HG03108 (cell line): ENCODE results near the gene TAF9B.
"Not testable (repeated sequence)": the region's sequence is repeated elsewhere in the genome, so short reads cannot be mapped to it uniquely, and the experiment has no call there.

ENCODE experiments used
- ATAC-seq: cut with Tn5 transposase; IDR thresholded peaks from one replicate; pipeline ENCODE4 v1.9.1; 2021; ENCODE audit warnings: moderate library complexity; ENCODE audit not compliant: unreplicated experiment

The TAF9B gene

GRCh38 chrX:78116766-78117165 lies 22.7 kb downstream of the TAF9B start:
- ATAC-seq, result no peak

DNA sequence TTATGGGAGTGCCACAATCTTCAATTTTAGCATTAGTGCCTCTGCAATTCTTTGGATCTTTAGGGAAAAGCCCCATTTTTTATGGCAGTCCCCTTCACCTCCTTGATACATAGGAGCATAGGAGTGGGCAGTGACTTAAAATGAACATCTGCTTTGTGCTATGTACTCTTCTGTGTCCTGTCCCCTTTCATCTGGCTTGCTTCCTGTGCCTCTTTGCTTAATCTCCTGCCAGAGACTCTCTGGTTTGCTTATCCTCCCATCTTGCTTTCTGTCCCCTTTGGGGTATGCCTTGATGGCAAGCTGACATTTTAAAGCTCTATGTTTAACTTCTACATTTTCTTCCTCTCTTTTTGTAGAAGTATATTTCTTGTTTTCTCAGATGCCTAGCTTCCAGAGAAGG lies 23.1 kb downstream of the TAF9B start:
- no peak for ATAC-seq

DNA sequence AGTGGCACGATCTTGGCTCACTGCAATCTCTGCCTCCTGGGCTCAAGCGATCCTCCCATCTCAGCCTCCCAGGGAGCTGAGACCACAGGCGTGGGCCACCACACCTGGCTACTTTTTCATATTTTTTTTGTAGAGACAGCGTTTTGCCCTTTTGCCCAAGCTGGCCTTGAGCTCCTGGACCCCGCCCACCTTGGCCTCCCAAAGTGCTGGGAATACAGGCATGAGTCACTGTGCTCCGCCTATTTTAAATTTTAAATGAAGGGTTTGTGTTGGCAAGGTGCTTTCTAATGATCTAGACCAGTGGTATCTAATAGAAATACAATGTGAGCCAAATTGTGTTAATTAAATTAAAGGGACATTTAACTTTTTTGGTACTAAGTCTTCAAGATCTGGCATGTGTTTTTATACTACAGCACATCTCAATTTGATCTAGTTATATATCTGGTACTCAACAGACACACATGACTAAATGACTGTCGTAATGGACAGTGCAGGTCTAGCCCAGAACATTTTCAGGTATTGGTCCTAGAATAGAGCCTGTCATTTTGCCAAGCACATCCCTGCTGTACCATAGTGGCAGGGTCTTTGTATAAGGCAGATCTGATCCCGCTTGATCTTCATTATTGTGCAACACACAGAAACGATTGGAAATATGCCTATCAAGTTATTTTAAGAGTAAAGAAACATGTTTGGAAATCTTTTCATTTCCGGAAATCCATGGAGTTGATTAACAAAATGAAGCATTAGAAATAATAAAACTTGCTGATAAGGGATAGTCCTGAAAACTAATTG lies 28.1 kb downstream of the TAF9B start:
- ATAC-seq, result no peak

GRCh38 chrX:78109458-78109857 lies 30.0 kb downstream of the TAF9B start:
- ATAC-seq, result no peak

GRCh38 chrX:78106651-78106986 lies 32.8 kb downstream of the TAF9B start:
- no peak for ATAC-seq

- ATAC-seq, result no peak
Observed at GRCh38 chrX:78105944-78106650, 33.4 kb downstream of the TAF9B start.

GRCh38 chrX:78104447-78105176 lies 34.8 kb downstream of the TAF9B start:
- ATAC-seq, result no peak

GRCh38 chrX:78103623-78104446 lies 35.6 kb downstream of the TAF9B start, which contains the start of gene PGK1:
Gene PGK1 (plus strand): TSS chrX:78104248. CDS start chrX:78104341, 93 bp downstream.
- ATAC-seq, result peak; percentile 95

DNA sequence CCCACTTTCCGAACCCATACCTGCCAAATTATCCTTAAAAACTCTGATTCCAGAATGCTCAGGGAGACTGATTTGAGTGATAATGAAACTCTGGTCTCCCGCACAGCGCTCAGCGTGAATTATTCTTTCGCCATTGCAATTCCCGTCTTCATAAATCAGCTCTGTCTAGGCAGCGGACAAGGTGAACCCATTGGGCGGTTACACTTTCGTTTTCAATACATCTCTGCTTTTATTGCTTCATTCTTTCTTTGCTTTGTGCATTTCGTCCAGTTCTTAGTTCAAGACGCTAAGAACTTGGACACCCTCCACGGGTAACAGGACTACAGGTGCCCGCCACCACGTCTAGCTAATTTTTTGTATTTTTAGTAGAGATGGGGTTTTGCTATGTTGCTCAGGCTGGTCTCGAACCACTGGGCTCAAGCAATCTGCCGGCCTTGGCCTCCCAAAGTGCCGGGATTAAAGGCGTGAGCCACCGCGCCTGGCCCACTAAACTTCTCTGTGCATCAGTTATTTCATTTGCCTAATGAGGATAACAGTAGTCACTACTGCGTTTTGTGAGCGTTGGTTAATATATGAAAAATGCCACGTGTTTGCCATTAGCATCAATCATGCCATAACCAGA lies 36.3 kb downstream of the TAF9B start:
- ATAC-seq, result no peak

GRCh38 chrX:78102091-78102490 lies 37.4 kb downstream of the TAF9B start:
- ATAC-seq, result no peak

- ATAC-seq, result no peak
Observed at GRCh38 chrX:78098108-78098507, 41.3 kb downstream of the TAF9B start.

GRCh38 chrX:78092296-78092695 lies 47.2 kb downstream of the TAF9B start:
- peak; percentile 78 for ATAC-seq

DNA sequence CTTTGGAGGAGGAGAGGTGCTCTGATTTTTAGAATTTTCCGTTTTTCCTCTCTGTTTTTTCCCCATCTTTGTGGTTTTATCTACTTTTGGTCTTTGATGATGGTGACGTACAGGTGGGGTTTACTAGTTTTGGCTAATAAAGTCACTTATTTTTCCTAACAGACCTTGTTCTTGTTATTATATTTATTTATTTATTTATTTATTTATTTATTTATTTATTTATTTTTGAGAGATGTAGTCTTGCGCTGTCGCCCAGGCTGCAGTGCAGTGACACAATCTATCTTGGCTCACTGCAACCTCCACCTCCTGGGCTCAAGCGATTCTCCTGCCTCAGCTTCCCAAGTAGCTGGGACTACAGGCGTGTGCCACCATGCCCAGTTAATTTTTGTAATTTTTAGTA lies 58.0 kb downstream of the TAF9B start:
- not testable (repeated sequence) for ATAC-seq
